PC-9 (cell line): ENCODE measurements around the gene WSCD1.

Experiments
- EZH2 ChIP-seq: fragments of 200-600 bp; sonication (generic); IDR thresholded peaks from 2 replicates; pipeline ENCODE4 v1.8.0; 2017; ENCODE audit warnings: antibody characterized with exemption, low read depth
- TF ChIP-seq, protein P1 (sequence below): fragments of 200-600 bp; sonication (generic); conservative IDR thresholded peaks from 2 replicates; pipeline ENCODE4 v1.6.1; 2017; ENCODE audit warnings: mixed run types, antibody characterized with exemption, mild to moderate bottlenecking, moderate library complexity

DNA sequence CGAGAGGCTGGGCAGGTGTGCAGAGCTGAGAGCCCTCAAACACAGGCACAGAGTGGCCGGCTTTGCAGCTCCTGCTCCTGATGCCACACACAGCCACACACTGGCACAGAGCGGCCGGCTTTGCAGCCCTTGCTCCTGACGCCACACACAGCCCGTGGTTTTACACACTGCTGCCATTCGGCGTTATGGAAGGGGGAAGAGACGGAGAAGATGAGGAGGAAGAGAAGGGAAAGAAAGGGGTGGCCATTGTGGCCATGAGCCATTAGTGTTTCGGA lies 26.8 kb downstream of the WSCD1 start:
- TF ChIP-seq, protein P1, sequence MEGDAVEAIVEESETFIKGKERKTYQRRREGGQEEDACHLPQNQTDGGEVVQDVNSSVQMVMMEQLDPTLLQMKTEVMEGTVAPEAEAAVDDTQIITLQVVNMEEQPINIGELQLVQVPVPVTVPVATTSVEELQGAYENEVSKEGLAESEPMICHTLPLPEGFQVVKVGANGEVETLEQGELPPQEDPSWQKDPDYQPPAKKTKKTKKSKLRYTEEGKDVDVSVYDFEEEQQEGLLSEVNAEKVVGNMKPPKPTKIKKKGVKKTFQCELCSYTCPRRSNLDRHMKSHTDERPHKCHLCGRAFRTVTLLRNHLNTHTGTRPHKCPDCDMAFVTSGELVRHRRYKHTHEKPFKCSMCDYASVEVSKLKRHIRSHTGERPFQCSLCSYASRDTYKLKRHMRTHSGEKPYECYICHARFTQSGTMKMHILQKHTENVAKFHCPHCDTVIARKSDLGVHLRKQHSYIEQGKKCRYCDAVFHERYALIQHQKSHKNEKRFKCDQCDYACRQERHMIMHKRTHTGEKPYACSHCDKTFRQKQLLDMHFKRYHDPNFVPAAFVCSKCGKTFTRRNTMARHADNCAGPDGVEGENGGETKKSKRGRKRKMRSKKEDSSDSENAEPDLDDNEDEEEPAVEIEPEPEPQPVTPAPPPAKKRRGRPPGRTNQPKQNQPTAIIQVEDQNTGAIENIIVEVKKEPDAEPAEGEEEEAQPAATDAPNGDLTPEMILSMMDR, result no peak
- no peak for TF ChIP-seq EZH2
